Stimulated activated CD4-positive, alpha-beta T cell treated with anti-CD3 and anti-CD28 coated beads, Interleukin-12 subunit alpha, Interleukin-12 subunit beta, amount 100 ng/mL, for 24 hours (primary cell): ENCODE data around the gene PTPRD.

Experiments used
- DNase-seq, 2 experiments: peaks; one replicate each; pipeline ENCODE4 v3.0.0-alpha.2; 2020; ENCODE audit warnings: low read depth in 2 of 2

The PTPRD gene

GRCh38 chr9:8684978-8685708 lies 1927.7 kb downstream of the PTPRD start:
- DNase-seq = no peak

- DNase-seq = no peak
Observed at GRCh38 chr9:8683496-8683895, 1929.3 kb downstream of the PTPRD start.

GRCh38 chr9:8680658-8681057 lies 1932.1 kb downstream of the PTPRD start:
- DNase-seq = no peak

GRCh38 chr9:8680157-8680556 lies 1932.6 kb downstream of the PTPRD start:
- DNase-seq = no peak

GRCh38 chr9:8679371-8679822 lies 1933.4 kb downstream of the PTPRD start:
- DNase-seq = no peak

GRCh38 chr9:8677741-8678140 lies 1935.1 kb downstream of the PTPRD start:
- no peak for DNase-seq

GRCh38 chr9:8674536-8674935 lies 1938.3 kb downstream of the PTPRD start:
- no peak for DNase-seq

GRCh38 chr9:8673830-8674229 lies 1939.0 kb downstream of the PTPRD start:
- no peak for DNase-seq

- DNase-seq = no peak
Observed at GRCh38 chr9:8670751-8671150, 1942.1 kb downstream of the PTPRD start.

GRCh38 chr9:8668751-8669150 lies 1944.1 kb downstream of the PTPRD start:
- no peak for DNase-seq

- DNase-seq = no peak
Observed at GRCh38 chr9:8668231-8668630, 1944.6 kb downstream of the PTPRD start.

- DNase-seq = no peak
Observed at GRCh38 chr9:8666060-8666459, 1946.7 kb downstream of the PTPRD start.

- no peak for DNase-seq
Observed at GRCh38 chr9:8660383-8660782, 1952.4 kb downstream of the PTPRD start.

- no peak for DNase-seq
Observed at GRCh38 chr9:8659108-8659507, 1953.7 kb downstream of the PTPRD start.

- DNase-seq = no peak
Observed at GRCh38 chr9:8655071-8655470, 1957.7 kb downstream of the PTPRD start.

GRCh38 chr9:8653855-8654254 lies 1958.9 kb downstream of the PTPRD start:
- no peak for DNase-seq

GRCh38 chr9:8653111-8653510 lies 1959.7 kb downstream of the PTPRD start:
- no peak for DNase-seq

- no peak for DNase-seq
Observed at GRCh38 chr9:8652255-8652654, 1960.5 kb downstream of the PTPRD start.

GRCh38 chr9:8651846-8652215 lies 1961.0 kb downstream of the PTPRD start:
- no peak for DNase-seq

- DNase-seq = no peak
Observed at GRCh38 chr9:8651070-8651845, 1961.5 kb downstream of the PTPRD start.

- no peak for DNase-seq
Observed at GRCh38 chr9:8649807-8650206, 1963.0 kb downstream of the PTPRD start.

GRCh38 chr9:8649160-8649559 lies 1963.6 kb downstream of the PTPRD start:
- no peak for DNase-seq

- no peak for DNase-seq
Observed at GRCh38 chr9:8648271-8648845, 1964.4 kb downstream of the PTPRD start.
